Activated CD4-positive, CD25-positive, alpha-beta regulatory T cell (primary cell): ENCODE data around the gene TTC4.
"Not testable (repeated sequence)": the region's sequence is repeated elsewhere in the genome, so short reads cannot be mapped to it uniquely, and the experiment has no call there.

Experiments
- DNase-seq, 4 experiments: peaks; one replicate each; lab custom pipeline; 2025; lab: John Stamatoyannopoulos, UW

TTC4 gene

DNA sequence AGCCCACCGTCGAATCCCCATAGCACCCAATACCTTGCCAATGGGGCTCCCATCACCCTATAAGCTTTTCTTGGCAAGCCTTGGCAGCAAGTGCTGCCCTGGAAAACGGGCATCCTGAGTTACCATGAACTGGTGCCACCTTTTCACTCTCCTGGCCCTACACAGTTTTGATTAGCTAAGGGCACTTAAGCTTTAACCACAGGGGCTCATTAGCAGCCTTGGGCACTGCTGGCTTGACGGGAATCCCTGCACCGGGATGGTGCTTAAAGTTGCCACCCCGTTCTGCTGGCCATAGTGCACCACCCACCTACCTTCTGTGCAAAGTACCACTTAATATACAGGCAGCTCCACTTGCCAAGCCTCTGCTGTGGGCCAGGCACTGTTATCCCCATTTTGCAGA is 34.9 kb downstream of the TTC4 start:
- DNase-seq = no peak

DNA sequence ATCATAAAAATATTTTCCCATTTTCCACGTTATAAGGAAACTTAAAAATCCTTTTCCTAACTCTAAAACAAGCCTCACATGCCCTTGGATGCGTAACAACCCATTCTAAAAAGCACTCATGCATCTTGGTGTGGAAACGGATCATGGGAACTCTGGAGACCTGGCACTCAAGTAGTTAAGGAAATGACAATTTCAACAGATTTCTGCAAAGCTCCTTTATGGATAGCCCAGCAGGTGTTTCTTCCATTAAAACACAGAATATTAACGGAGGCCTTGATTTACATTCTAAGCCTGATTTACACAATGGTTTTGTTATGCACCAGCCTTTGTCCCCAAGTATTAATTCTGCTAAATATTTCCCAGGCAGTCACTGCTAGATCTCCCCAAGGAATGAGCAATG is 35.8 kb downstream of the TTC4 start:
- no peak for DNase-seq

DNA sequence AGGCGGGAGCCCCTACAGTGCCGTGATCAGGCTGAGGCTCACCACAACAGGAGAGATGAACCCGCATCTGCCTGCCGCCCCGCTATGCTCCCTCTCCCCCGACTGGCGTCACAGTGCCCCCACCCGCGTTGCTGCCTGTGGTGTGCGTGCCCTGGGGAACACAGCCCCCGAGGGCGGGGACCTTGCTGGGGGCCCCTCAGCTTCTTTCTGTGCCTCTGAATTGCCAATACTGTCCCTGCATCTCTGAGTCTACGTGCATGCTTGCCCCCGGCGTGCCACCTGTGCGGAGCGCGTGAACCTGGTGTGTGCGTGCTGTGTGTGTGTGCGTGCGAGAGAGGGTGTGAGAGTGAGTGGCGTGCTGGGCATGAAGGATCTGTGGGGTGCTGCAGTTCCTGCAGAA is 38.4 kb downstream of the TTC4 start:
- DNase-seq = no peak

DNA sequence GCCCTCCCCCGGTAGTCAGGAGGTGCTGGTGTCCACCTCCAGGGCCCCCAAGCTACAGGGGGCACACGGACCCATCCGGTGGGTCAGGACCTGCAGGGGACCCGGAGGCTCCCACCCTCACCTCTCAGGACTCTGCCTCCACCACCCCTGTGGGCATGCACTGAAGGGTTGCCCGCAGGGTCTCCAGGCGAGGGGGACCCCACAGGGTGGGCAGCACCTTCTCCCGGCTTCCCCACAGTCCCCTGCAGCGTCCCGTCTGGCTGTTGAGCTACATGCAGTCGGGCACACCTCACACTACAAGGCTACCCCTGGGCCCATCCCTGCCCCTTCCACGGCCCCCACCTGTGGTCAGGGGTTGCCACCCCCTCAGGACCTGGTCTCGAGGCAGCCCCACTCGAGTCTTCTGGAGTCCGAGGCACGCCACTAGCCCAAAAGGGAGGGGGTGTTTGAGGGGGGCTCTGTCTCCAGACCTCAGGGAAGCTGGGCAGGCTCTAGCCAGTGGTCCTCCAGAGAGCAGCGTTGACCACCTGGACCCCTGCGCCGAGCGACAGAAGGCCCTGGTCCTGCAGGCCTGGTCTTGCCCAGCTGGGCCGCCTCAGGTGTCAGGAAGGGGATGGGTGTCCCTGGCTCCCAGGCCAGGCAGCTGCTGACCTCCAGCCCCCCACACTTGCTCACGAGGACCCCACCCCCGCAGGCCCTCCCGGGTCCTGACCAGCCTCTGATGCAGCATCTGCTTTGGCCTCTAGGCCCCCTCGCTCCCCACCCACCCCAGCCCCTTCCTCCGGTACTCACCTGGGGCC is 39.0 kb downstream of the TTC4 start:
- DNase-seq = no peak

DNA sequence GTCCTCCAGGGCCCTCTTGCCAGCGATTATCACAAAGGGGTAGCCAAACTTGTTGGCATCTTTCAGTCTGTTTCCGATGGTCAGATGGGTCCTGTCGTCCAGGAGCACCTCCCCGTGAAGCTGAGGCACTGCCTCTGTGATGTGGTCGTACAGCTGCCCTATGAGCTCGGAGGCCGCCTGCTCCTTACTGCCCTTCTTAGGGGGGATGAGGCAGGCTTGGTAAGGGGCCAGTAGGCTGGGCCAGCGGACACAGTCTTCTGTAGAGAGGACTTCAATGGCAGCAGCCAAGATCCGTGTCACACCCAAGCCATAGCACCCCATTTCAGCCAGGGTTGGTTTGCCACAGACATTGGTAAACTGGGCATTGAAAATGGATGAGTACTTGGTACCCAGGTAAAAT is 42.2 kb downstream of the TTC4 start:
- DNase-seq = no peak

DNA sequence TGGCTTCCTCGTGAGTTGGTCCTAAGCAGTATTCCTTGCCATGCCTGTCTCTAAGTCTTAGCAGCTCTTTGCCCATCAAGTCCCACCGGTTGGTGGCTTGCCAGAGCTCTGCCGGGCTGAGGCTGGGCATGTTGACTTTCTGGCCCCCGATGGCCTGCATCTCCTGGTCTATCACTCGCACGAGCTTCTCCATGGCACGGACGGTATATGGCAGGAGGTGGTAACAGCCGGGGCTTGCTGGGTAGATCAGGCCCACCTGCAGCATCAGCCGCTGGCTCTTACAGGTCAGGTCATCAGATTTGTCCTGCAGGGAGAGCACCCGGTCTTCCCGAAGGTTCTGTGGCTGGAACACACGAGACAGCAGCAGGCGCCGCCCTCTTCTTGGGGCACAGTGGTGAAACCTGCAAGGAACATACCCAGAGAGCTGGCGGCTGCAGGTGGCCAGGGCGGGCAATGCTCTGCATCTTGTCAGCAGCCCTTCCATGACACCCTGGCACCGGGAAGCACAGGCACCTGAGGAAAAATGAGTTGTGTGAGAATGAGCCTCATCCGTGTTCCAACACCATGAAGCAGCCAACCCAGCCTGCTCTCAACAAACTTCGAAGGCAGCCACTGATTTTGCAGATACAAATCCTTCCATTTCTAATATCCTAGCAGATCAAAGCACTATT is 43.2 kb downstream of the TTC4 start:
- DNase-seq = no peak

DNA sequence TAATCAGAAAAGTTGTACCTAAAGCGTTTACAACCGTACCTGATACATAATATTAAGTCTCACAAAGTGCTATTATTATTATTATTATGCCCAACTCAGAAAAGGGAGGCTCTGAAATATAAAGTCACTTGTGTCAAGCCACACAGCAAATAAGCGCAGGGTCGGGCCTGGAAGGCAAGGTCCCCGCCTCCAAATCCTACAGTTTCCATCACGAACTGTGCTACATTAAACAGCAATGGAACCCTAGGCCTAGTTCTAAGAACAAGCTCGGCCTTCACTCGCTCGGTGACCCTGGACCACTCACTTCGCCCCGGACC is 48.1 kb downstream of the TTC4 start:
- no peak for DNase-seq

DNA sequence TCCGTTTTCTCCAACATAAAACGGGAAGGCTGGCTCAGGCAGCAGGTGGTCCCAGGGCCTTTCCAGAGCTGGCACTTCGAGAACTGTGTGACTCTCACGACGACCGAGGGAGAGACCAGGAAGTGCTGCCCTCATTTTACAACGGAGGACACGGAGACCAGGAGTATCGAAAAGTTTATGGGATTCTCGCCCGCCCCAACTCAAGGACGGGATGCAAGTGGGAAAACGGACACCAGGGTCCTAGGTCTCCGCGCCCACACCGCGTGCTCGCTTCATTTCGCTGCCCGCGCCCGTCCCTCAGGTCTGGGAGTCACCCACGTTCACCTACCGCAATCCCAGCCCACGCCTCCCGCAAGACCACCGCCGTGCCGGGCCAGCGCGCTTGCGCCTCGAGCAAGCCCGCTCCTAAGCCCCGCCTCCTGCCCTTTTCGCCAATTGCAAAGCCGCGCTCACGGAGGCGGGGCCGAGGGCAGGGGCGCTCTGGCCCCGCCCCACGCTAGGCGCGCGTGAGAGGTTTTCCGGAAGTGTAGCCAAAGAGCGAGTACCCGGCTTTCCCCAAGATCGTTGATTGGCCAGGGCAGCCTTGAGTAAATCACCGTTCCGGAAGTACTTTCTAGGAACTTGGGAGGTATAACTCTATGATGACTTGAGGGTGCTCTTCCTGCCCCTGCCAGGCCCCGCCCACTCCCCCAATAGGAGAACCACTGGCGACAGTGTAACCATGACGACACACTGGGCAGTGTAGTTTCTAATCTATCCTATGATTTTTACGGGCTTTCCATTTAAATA is 48.7 kb downstream of the TTC4 start, which contains the start of gene PARS2:
Gene PARS2, minus strand, starts transcription at position 391 of the 789 bp plus-strand sequence. CDS start 5,362 bp downstream, outside the sequence.
- peak; percentile 90 to 92 (median 91) for DNase-seq

DNA sequence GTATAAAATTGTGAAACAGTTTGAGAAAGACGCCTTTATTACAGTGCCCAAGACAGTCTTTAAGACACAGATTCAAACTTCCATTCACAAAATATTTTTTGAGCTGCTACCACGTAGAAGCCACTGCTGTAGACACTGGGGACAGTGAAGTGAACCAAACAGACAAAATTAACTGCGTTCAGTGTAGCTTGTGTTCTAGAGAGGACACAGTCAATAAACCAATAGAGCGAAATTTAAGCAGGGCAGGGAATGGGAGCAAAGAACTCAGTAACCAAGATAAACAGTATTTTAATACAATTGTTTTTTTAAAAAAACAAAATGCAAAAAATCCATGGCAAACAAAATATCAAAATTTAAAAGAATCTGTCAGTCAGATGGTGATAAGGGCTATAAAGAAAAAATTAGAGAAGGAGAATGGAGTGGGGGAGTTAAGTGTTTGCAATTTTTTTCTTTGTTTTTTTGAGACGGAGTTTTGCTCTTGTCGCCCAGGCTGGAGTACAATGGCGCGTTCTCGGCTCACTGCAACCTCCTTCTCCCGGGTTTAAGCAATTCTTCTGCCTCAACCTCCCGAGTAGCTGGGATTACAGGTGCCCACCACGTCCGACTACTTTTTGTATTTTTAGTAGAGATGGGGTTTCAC is 49.4 kb downstream of the TTC4 start:
- no peak for DNase-seq

DNA sequence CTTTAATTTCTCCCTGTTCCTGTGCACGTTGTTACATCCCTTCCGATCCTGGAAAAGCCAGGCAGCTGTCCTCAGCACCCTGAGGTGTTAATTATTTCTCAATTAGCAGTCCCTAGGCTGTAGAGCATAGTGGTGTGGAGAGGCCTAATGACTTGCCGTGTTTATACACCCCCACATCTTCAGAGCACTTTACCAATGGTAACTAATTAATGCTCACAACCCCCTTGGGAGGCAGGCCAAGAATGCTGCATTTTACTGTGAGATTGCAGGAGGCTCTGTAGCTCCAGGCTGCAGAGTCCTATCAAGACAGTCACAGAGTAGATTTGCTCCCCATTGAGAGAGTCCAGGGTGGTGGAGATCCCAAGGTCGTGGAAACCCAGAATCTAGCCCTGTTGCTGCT is 51.1 kb downstream of the TTC4 start:
- no peak for DNase-seq

DNA sequence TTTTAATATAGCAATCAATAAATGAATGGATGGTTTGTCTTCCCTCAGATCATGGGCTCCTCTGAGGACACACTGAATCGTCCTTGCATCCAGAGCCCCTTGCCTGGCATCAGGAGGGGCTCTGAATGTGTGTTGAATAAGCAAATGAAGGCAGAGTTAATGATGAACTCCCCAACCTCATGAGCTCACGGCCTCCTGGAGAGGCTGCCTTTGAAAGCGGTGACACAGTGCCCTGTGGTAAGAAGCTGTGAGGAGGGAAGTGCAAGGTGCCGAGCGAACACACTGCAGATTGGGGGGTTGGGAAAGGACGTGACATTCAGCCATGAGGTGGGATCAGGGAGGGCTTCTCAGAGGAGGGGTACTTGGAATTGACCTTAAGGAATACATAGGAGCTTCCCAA is 51.9 kb downstream of the TTC4 start:
- no peak for DNase-seq

DNA sequence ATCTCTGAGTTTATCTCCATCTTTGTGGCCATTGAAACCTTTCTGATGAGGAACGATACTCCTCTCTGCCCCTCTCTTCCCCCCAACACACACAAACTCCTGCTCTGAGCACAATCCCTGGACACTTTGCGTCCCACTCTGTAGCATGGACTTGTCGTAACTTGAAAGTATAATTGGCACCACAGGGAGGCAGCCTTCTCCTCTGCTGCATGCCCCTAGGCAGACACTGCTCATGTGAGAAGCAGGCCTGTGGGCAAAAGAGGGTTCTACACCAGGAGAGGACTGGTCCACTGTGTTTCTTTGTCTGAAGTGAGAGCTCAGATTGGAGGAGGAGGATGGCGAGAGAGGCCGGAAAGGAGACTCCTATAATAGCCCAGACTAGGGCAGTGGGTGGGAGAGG is 52.4 kb downstream of the TTC4 start:
- no peak for DNase-seq

DNA sequence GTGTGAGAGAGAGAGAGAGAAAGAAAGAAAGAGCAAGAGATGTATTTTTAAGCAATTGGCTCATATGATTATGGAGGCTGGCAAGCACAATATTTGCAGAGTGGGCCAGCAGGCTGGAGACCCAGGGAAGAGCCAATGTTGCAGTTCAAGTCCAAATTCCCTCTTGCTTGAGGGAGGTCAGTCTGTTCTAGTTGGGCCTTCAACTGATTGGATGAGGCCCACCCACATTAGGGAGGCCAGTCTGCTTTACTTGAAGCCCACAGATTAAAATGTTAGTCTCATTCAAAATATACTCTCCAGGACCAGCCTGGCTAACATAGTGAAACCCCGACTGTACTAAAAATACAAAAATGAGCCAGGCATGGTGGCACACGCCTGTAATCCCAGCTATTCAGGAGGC is 57.3 kb downstream of the TTC4 start:
- no peak for DNase-seq

DNA sequence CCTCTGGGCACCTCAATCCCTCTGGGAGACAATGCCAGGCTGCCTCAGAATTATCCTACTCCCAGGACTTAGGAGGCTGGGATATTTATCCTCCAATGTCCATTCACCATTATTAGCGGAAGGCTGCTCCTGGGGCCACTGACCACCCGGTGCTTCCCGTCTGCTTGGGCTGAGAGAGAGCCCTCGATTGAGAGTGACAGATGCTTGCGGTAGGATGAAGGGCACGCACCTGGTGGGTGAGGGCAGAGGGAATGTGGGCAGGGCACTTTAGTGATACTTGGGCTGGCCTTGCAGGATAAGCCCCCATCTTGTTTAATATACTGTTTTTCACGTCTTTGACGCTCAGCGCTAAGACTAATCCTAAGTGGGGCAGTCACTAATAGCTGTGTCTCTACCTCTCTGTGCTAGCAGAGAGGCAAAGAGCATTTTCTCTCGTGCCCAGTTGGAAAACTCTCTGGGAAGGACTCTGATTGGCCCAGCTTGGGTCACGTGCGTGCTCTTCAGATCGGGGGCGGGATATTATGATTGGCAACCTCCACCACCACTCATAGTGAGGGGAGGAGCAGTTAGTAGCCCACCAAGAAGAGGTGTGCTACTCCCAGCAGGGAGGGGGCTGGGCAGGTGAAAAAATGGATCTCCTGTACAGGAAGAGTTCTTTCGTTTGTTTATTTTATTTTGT is 59.3 kb downstream of the TTC4 start:
- DNase-seq = no peak

DNA sequence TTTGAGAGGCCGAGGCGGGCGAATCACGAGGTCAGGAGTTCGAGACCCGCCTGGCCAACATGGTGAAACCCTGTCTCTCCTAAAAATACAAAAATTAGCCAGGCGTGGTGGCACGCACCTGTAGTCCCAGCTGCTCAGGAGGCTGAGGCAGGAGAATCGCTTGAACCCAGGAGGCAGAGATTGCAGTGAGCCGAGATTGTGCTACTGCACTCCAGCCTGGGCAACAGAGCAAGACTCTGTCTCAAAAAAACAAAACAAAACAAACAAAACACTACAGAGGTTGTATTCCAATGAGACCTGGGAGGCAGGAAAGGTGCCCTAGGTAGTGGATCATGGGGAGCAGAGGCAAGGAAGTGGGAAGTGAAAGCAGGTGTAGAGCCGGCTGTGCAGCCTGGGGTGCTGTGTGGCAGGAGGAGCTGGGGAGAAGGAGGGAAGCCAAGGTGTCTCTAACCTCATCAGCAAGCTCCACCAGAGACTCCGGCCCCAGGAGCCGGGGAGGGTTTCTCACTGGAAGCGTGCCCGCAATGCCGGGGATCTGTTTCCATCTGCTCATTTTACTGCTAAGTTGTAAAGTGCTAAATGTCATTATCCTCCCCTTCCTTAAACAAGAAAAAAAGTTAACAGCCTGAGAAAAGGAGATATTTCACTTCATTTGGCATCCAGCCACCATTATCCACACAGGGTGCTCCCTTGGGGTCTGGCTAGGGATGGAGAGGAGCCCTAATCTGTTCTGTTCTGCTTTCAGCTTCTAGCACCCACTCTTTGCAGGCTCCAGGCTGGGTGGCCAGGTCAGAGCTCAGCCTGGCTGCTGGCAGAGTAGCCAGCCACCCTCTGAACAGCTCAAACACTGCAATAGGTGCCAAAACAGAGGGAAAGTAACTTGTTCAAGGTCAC is 60.4 kb downstream of the TTC4 start:
- not testable (repeated sequence) for DNase-seq

DNA sequence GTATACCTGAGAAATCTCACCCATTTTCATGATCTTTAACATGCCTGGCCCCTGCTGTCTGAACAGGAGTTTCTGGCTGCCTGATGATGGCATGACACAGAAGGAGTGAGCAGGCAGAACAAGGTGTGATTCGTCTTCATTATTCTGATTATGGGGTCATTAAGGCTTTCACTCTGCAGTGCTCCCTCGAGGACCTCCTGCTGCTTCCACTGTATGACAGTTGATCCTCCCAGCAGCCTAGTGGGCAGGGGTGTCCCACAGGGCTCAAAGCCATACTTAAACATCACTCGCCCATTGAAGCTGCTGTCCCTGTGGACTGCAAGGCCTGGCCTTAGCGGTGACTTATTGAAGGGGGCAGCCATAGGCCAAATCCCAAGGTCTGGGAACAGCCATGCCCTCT is 61.4 kb downstream of the TTC4 start:
- DNase-seq = no peak

DNA sequence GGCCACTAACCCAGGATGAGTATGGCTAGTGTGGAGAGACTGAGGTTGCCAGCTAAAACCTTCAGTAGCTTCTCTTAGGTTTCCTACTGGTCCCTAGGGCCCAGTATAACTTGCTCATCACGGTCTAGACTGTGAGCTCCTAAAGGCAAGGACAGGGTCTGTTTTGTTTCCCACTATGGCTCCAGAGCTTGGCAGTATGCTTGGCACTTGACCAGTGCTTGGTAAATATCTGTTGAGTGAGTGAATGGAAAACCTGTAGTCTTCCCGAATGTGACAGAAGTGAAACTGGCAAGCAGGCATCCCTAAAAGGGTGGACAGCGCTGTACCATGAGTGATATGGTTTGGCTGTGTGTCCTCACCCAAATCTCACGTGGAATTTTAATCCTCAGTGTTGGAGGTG is 61.8 kb downstream of the TTC4 start:
- no peak for DNase-seq

DNA sequence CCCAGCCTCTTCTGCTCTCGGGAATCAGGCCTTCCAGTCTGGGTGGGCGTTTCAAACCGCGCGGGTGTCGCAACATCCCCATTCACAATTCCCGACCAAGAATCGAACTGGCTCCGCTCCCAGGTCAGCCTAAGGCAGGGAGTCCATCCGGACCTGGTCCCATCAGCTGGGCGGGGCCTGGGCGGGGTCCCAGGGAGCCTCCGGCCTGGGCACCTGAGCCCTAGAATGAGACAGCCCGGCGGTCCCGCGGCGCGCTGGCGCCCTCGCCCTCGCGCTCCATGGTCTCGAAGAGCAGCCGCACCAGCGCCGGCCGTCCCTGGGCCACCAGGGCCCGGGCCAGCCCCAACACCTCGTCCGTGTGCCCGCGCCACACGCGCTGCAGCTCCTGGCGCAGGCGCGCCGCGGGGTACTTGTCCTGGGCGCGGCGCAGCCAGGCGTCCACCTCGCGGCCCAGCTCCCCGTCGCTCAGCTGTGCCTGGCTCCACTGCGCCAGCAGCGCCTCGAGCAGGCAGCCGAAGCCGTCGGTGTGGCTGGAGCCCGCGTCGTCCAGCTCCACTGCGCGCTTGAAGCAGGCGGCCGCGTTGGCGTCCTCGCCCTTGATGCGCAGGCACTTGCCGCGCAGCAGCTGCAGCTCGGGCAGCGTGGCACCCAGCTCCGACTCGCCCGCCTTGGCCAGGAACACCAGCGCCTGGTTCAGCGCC is 65.5 kb downstream of the TTC4 start:
- no peak for DNase-seq

DNA sequence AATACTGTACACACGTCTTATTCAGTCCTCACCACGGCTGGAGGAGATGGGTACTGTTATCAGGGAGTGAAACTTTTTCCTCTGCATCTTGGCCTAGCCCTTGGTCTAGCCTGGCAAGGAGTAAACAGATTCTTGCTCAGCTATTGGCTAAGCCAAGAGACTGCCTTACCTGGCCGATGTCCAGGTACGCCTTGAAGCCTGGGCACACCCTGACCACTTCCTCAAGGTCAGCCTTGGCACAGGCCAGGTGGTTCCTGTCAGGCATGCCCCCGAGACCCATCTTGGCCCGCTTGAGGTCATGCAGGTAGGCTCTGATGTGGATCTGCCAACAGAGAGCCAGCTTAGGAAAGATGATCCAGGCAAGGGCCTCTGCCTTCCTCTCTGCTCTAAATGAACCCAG is 66.5 kb downstream of the TTC4 start:
- no peak for DNase-seq

DNA sequence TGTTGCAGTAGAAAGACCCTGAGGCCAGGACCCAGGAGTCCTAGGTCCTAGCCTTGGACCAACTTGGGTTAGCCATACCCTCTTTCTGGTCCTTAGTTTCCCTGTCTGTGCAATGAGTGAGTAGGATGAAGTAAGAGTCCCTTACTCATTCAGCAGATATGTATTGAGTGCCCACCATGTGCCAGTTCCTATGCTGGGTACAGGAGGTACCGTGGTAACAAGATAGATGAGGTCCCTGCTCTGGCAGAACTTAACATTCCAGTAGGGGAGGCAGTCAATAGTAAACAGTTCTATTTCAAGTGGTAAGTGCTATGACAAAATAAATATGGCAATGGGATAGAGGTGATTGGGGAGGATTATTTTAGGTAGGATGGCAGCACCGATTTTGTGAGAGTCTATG is 66.9 kb downstream of the TTC4 start:
- no peak for DNase-seq
